Stomach smooth muscle (tissue), 2 donors: ENCODE results near the gene NEK11.
"Not testable (repeated sequence)": the region's sequence is repeated elsewhere in the genome, so short reads cannot be mapped to it uniquely, and the experiment has no call there.

Source experiments
- H3K27ac ChIP-seq: one replicate; pipeline ENCODE4 v1.7.0; 2013; ENCODE audit warnings: mild to moderate bottlenecking, low read length, inconsistent platforms
- H3K27me3 ChIP-seq, 2 donors: one replicate each; pipeline ENCODE4 v1.7.0; 2013; ENCODE audit warnings: low read length in 2 of 2; ENCODE audit not compliant: insufficient read depth in 2 of 2, control insufficient read depth in 1 of 2
- H3K36me3 ChIP-seq, 2 donors: one replicate each; pipeline ENCODE4 v1.7.0; 2013; ENCODE audit warnings: low read length in 2 of 2; ENCODE audit not compliant: control insufficient read depth in 2 of 2, insufficient read depth in 2 of 2
- H3K4me1 ChIP-seq: one replicate; pipeline ENCODE4 v1.7.0; 2013; ENCODE audit warnings: low read length; ENCODE audit not compliant: control insufficient read depth, insufficient read depth
- H3K4me3 ChIP-seq, 2 donors: one replicate each; pipeline ENCODE4 v1.7.0; 2013; ENCODE audit warnings: low read length in 2 of 2
- H3K9ac ChIP-seq, 2 donors: one replicate each; pipeline ENCODE4 v1.7.0; 2013; ENCODE audit warnings: low read length in 2 of 2, mild to moderate bottlenecking in 1 of 2
- H3K9me3 ChIP-seq, 2 donors: one replicate each; pipeline ENCODE4 v1.7.0; 2013; ENCODE audit warnings: low read length in 2 of 2; ENCODE audit not compliant: control insufficient read depth in 2 of 2
- donor health status: healthy.
- donor health status: Pancreatic carcinoma.

Gene NEK11

GRCh38 chr3:131374741-131375140, 348.1 kb downstream of the NEK11 start:
- H3K9me3 ChIP-seq, result no peaks in the 10 kb centered on the region
- H3K36me3 ChIP-seq, result peaks cover 6 to 16% of the 10 kb centered on the region in 2 donors
- no peak overlapping the region for H3K4me3 ChIP-seq
- no peaks in the 10 kb centered on the region for H3K4me1 ChIP-seq
- no peak overlapping the region for H3K27ac ChIP-seq
- H3K9ac ChIP-seq, result no peak overlapping the region
- H3K27me3 ChIP-seq, result no peaks in the 10 kb centered on the region

- Histone ChIP-seq H3K4me1 (peaks cover 25% of the 10 kb centered on the region), H3K9ac (peak overlapping the region; percentile 87 to 96), H3K27ac (peak overlapping the region; percentile 92), H3K36me3 (peaks cover 8 to 20% of the 10 kb centered on the region in 2 donors), H3K4me3 (peak overlapping the region; percentile 92 to 96)
- H3K27me3 ChIP-seq, H3K9me3 ChIP-seq: not testable (repeated sequence)
These were observed 354.3 kb downstream of the NEK11 start for GRCh38 chr3:131380821-131381444.

- Histone ChIP-seq H3K9me3 (no peaks in the 10 kb centered on the region), H3K4me3 (peak within 1 kb of the TSS; percentile 92 to 96), H3K9ac (peak within 1 kb of the TSS; percentile 87 to 96), H3K4me1 (peaks cover 25% of the 10 kb centered on the region), H3K27ac (peak within 1 kb of the TSS; percentile 92), H3K36me3 (peaks cover 8 to 21% of the 10 kb centered on the region in 2 donors), H3K27me3 (no peaks in the 10 kb centered on the region)
These were observed 355.0 kb downstream of the NEK11 start, which contains the start of gene NUDT16 for GRCh38 chr3:131381445-131382291. TSS of gene NUDT16 (plus strand) at chr3:131381774. CDS start at chr3:131381805, 31 bp downstream.

GRCh38 chr3:131386429-131387165, 359.9 kb downstream of the NEK11 start:
- Histone ChIP-seq H3K4me1 (peaks cover 19% of the 10 kb centered on the region), H3K27ac (no peak overlapping the region), H3K9me3 (no peaks in the 10 kb centered on the region), H3K9ac (no peak overlapping the region), H3K27me3 (no peaks in the 10 kb centered on the region), H3K4me3 (no peak overlapping the region), H3K36me3 (peaks cover 8 to 21% of the 10 kb centered on the region in 2 donors)

- H3K4me1 ChIP-seq, result peaks cover 9% of the 10 kb centered on the region
- H3K4me3 ChIP-seq, result no peak overlapping the region
- no peaks in the 10 kb centered on the region for H3K9me3 ChIP-seq
- H3K36me3 ChIP-seq, result peaks cover 8 to 21% of the 10 kb centered on the region in 2 donors
- H3K9ac ChIP-seq, result no peak overlapping the region
- no peak overlapping the region for H3K27ac ChIP-seq
- H3K27me3 ChIP-seq, result no peaks in the 10 kb centered on the region
These were observed 361.3 kb downstream of the NEK11 start for GRCh38 chr3:131387796-131388489.

- Histone ChIP-seq H3K9me3 (no peaks in the 10 kb centered on the region), H3K27ac (no peak overlapping the region), H3K27me3 (no peaks in the 10 kb centered on the region), H3K9ac (no peak overlapping the region), H3K36me3 (peaks cover 8 to 16% of the 10 kb centered on the region in 2 donors), H3K4me1 (peaks cover 5% of the 10 kb centered on the region), H3K4me3 (no peak overlapping the region)
These were observed 361.8 kb downstream of the NEK11 start for GRCh38 chr3:131388490-131388799.

GRCh38 chr3:131390331-131390730, 363.7 kb downstream of the NEK11 start:
- H3K9ac ChIP-seq, result no peak overlapping the region
- H3K9me3 ChIP-seq, result no peaks in the 10 kb centered on the region
- peaks cover 4% of the 10 kb centered on the region for H3K4me1 ChIP-seq
- no peaks in the 10 kb centered on the region for H3K27me3 ChIP-seq
- no peak overlapping the region for H3K27ac ChIP-seq
- H3K36me3 ChIP-seq, result peaks cover 2 to 6% of the 10 kb centered on the region in 2 donors
- no peak overlapping the region for H3K4me3 ChIP-seq

- no peaks in the 10 kb centered on the region for H3K4me1 ChIP-seq
- no peak overlapping the region for H3K27ac ChIP-seq
- H3K36me3 ChIP-seq, result no peaks in the 10 kb centered on the region
- no peaks in the 10 kb centered on the region for H3K9me3 ChIP-seq
- H3K4me3 ChIP-seq, result no peak overlapping the region
- H3K9ac ChIP-seq, result no peak overlapping the region
- no peaks in the 10 kb centered on the region for H3K27me3 ChIP-seq
These were observed 366.4 kb downstream of the NEK11 start for GRCh38 chr3:131393051-131393450.

- Histone ChIP-seq H3K4me3 (no peak overlapping the region), H3K9me3 (no peaks in the 10 kb centered on the region), H3K27ac (no peak overlapping the region), H3K4me1 (no peaks in the 10 kb centered on the region), H3K9ac (no peak overlapping the region), H3K27me3 (no peaks in the 10 kb centered on the region), H3K36me3 (no peaks in the 10 kb centered on the region)
These were observed 367.2 kb downstream of the NEK11 start for GRCh38 chr3:131393868-131394267.

- H3K9me3 ChIP-seq, result no peaks in the 10 kb centered on the region
- H3K27me3 ChIP-seq, result no peaks in the 10 kb centered on the region
- no peak overlapping the region for H3K4me3 ChIP-seq
- no peak overlapping the region for H3K27ac ChIP-seq
- H3K9ac ChIP-seq, result no peak overlapping the region
- H3K36me3 ChIP-seq, result no peaks in the 10 kb centered on the region
- H3K4me1 ChIP-seq, result no peaks in the 10 kb centered on the region
These were observed 367.7 kb downstream of the NEK11 start for GRCh38 chr3:131394400-131394799.
